HG03571 (cell line): ENCODE results near the gene BCAS3.
"Not testable (repeated sequence)": the region's sequence is repeated elsewhere in the genome, so short reads cannot be mapped to it uniquely, and the experiment has no call there.

Source experiments
- ATAC-seq: cut with Tn5 transposase; IDR thresholded peaks from one replicate; pipeline ENCODE4 v1.9.1; 2021; ENCODE audit not compliant: unreplicated experiment

Gene BCAS3

GRCh38 chr17:60782742-60783141 is 105.1 kb downstream of the BCAS3 start:
- no peak for ATAC-seq

GRCh38 chr17:60790205-60790604 is 112.6 kb downstream of the BCAS3 start:
- ATAC-seq: no peak

- no peak for ATAC-seq
Observed at GRCh38 chr17:60792250-60792898, 114.7 kb downstream of the BCAS3 start.

DNA sequence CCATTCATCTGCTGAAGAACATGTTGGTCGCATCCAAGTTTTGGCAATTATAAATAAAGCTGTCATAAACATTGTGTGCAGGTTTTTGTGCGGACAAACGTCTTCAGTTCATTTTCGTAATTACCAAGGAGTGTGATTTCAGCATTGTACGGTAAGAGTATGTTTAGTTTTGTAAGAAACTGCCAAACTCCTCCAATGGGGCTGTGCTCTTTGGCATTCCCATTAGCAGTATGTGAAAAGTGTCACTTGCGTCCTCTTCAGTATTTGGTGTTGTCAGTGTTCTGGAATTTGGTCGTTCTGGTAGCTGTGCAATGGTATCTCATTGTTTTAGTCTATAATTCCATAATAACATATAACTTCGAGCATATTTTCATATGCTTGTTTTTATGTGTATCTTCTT is 120.9 kb downstream of the BCAS3 start:
- no peak for ATAC-seq

DNA sequence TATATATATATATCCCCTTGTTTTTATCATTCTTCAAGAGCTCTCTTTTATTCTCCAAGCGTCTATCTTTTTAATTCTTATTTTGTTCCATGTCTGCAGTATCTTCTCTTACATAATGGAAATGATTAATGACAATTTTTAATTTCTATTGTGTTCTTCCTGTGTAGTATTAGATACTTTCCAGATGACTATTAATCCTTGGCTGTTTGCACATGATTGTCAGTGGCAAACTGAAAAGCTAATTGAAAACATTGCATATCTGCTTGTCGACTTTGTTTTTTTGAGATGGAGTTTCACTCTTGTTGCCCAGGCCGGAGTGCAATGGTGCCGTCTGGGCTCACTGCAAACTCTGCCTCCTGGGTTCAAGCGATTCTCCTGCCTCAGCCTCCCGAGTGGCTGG is 124.7 kb downstream of the BCAS3 start:
- ATAC-seq: no peak

GRCh38 chr17:60803059-60803458 is 125.4 kb downstream of the BCAS3 start:
- no peak for ATAC-seq

DNA sequence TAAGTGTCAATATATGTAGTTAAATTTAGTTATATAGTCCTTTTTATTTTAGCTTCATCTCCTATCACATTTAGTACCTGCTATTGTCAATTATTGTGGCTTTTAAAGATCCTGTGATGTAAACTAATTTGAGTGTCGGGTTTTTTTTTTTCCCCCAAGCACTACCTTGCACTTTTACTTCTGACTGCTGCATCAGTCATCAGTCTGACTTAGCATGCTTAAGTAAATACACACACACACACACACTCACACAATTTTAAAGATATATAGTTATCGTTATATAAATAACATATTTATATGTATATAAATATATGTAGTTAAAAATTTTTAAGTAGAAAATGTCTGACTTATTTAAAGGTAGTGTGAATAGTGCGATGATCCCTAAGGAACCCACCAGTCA is 127.2 kb downstream of the BCAS3 start:
- no peak for ATAC-seq

DNA sequence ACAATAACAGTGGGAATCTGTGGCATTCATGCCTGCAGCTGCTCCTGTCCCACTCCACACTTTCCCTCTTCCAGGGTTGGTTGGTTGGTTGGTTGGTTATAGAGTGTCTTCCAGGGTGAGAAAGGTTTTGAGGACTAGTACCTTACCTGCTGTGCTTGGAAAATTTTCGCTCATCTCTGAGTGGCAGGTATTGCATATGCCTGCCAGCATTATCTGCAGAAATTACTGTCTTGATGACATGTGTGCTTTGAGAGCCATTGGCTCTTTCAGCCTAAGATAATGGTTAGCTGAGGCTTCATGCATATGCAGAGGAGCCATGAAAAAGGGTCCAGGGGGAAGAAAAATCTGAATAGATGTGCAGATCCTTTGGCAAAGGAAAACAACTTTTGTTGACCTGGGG is 131.8 kb downstream of the BCAS3 start:
- ATAC-seq: no peak

GRCh38 chr17:60814941-60815340 is 137.3 kb downstream of the BCAS3 start:
- not testable (repeated sequence) for ATAC-seq

GRCh38 chr17:60817192-60817591 is 139.5 kb downstream of the BCAS3 start:
- no peak for ATAC-seq

DNA sequence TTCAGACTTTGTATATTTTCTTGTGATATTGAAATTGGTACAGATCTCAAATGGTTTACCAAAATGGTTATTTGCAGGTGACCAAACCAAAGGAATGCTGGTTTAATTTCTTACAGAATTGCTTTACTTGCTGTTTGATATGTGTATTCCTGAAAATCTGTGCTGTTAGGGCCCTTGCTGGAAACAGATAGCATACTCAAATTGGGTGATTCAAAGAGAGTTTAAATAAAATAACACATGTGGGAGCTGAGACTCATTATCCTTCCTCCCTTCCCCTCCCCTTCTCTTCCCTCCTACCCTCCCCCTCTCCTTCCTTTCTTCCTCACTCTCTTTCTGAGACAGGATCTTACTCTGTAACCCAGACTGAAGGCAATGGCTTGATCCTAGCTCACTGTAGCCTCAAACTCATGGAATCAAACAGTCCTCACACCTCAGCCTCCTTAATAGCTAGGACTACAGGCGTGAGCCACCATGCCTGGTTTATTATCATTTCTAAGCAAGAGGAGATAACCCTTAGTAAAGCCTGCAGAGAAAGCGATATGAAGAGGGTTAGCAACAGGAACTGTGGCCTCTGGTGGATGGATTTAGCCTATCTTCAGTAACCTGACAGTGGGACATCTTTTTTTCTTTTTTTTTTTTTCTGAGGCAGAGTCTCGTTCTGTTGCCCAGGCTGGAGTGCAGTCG is 141.9 kb downstream of the BCAS3 start:
- no peak for ATAC-seq

- no peak for ATAC-seq
Observed at GRCh38 chr17:60823515-60823914, 145.9 kb downstream of the BCAS3 start.

DNA sequence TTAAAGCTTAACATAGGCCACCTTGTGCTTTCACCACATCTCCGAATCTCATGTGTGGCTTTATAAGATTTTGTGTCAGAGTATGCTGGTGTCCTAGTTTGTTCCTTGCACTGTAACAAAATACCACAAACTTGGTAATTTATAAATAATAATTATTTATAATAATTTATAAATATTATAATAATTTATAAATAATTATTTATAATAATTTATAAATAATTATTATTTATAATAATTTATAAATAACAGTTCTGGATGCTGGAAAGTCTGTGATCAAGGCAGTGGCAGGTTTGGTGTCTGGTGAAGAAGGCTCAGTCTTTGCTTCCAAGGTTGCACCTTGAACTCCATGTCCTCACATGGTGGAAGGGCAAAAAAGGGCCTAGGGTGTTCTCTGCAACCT is 147.7 kb downstream of the BCAS3 start:
- no peak for ATAC-seq

- ATAC-seq: no peak
Observed at GRCh38 chr17:60827943-60828342, 150.3 kb downstream of the BCAS3 start.

DNA sequence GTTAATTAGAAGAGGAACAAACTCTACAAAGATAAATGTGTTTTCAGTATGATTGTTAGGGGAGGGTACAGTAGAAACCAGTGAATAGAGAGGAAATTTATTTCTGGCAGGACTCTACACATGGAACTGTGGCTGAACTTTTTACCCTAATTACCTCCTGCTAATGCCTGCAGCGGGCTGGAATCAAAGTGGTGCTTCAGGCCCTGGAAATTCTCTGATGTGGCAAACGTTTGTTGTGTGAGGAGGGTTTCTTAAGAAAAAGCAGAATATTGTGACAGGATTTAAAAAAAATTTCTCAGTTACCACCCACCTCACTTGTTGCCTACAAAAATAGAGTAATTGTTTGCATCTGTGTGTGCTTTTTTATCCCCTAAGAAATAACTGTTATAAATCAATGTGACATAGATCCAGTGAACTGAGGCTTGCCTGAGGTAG is 154.5 kb downstream of the BCAS3 start:
- ATAC-seq: no peak

DNA sequence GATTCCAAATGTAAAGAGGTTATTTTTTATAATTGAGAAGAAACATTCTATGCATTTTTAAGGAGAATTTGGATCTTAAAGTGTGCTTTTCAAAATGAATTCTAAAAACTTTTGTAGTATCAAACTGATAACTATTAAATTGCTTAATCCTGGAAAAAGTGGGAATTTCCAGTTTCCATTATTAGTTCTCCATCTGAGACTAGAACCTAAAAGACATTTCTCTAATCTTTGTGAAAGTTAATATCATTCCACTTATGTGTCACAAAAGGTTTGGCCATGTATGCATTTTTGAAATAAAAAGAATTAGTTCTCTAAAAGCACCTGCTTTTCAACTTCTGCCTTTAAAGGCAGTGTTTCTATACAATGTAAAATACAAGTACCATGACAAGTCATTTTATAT is 155.0 kb downstream of the BCAS3 start:
- no peak for ATAC-seq

DNA sequence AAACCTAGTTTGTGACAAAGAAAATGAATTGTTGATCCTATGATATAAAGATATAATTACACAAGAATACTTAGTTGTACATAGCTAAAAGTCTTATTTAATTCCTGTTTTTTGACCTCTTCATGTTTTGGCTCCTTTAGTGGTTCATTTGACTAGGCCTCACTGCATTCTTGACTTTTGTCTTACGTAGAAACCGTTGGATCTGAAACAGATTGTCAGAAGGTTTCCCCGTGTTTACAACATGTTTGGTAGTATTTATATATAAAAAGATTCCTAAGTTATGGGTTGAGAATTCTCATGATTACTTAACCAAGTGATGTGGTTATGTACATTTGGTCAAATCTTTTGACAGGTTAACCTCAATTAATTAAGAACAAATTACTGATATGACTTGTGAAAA is 162.8 kb downstream of the BCAS3 start:
- no peak for ATAC-seq

GRCh38 chr17:60845012-60845411 is 167.4 kb downstream of the BCAS3 start:
- ATAC-seq: no peak

DNA sequence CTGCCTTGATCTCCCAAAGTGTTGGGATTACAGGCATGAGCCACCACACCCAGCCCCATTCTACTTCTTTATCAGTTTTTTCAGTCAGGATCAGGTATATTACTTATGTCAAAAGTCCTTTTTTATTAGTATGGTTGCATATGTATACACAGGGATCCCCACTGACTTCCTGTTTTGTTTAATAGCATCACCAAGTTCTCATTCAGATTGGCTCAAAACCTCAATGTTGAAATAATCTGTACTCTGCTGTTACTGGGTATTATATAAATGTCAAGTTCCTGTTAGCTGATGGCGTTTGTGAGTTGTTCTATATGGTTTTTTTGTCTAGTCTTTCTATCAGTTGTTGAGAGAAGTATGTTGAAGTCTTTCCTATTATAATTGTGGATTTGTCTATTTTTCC is 168.5 kb downstream of the BCAS3 start:
- no peak for ATAC-seq

DNA sequence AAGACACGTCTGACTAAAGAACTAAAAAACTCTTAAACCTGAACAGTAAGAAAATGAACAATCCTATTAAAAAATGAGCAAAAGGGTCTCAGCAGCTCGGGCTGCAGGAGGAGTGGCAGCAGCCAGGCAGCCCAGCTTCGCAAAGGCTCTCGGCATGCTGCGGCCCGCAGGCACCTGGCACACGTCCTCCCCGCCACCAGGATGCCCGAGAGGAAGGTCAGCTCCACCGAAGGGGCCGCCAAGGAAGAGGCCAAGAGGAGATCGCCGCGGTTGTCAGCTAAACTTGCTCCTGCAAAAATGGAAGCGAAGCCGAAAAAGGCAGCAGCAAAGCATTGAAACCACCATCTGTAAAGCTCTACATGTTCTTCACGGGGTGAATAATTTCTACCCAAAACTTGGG is 173.5 kb downstream of the BCAS3 start:
- no peak for ATAC-seq

DNA sequence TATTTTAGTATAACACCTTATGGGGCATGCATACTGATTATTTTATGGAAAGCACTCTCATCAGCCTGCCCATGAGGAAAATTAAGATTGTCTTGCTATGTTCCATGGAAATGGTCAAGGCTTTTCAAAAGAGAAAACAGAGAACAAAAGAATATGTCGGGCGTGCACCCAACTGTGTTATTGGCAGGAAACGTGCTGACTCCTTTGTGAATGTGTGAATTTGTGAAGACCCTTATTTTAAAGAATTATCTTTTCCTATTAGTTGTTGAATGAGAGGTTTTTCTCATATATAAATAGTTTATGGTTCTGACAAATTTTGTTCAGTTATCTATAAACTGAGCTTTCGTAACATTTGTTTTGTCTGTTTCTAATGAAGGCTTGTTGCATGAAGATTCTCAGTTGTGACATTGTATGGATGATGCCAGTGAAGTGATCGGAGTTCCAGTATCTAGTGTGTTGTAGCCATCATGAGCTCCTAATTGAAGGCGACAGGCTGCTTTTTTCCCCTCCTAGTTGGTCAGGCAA is 180.0 kb downstream of the BCAS3 start:
- no peak for ATAC-seq

GRCh38 chr17:60862482-60862881 is 184.8 kb downstream of the BCAS3 start:
- ATAC-seq: no peak
